Endothelial cell of umbilical vein (primary cell): ENCODE measurements around the gene DNAH11. TPM values are rescaled to one million over a fixed set of nuclear protein-coding genes. Genes with fewer than 3 reads are reported as not detected.

Source experiments
- BruUV-seq: library from RNA; stranded (reverse); fragments of 400-500 nt; replicated peaks from 2 replicates; lab custom pipeline; 2021; lab: Mats Ljungman, UMichigan
- CTCF ChIA-PET: fragments of 300-600, 350-600 bp; sonication (Branson Sonifier 250); formaldehyde crosslinking; loops from one replicate; lab custom pipeline; 2021; ENCODE audit warnings: antibody characterized with exemption, inconsistent platforms; lab: Charles Lee
- POLR2A ChIA-PET: fragments of 300-600, 350-600 bp; sonication (Branson Sonifier 250); formaldehyde crosslinking; loops from one replicate; lab custom pipeline; 2021; ENCODE audit warnings: antibody characterized with exemption, inconsistent platforms; lab: Charles Lee
- DNase-seq: peaks from one replicate; pipeline ENCODE4 v3.0.0-alpha.2; 2011; ENCODE audit warnings: low read depth, low spot score
- FAIRE-seq: peaks from 2 replicates; lab custom pipeline; 2011; peaks lifted over from hg19 to GRCh38; lab: Jason Lieb, UNC
- H2AFZ ChIP-seq: 2 replicates; pipeline ENCODE4 v1.6.0; 2012; ENCODE audit warnings: low read depth, low read length, control low read depth, inconsistent platforms
- H3K27ac ChIP-seq: 2 replicates; pipeline ENCODE4 v1.5.1; 2011; ENCODE audit warnings: low read depth, mild to moderate bottlenecking, control low read depth, low read length, moderate library complexity; ENCODE audit not compliant: insufficient read depth
- H3K27me3 ChIP-seq, 2 experiments: 2 replicates each; pipeline versions ENCODE4 v1.6.0 to v1.6.1; 2011; ENCODE audit warnings: low read length in 2 of 2, mixed read lengths in 1 of 2; ENCODE audit not compliant: control insufficient read depth in 2 of 2, insufficient read depth in 2 of 2
- H3K36me3 ChIP-seq, 2 experiments: 2 replicates in 1 of 2; 3 replicates in 1 of 2; pipeline ENCODE4 v1.5.1; 2011; ENCODE audit warnings: low read length in 2 of 2, mild to moderate bottlenecking in 1 of 2, moderate library complexity in 1 of 2; ENCODE audit not compliant: control insufficient read depth in 2 of 2, insufficient read depth in 2 of 2; ENCODE audit errors: extremely low read depth in 1 of 2
- H3K4me1 ChIP-seq: 3 replicates; pipeline ENCODE4 v1.5.1; 2011; ENCODE audit warnings: mild to moderate bottlenecking, low read length; ENCODE audit not compliant: control insufficient read depth, insufficient read depth; ENCODE audit errors: extremely low read depth
- H3K4me2 ChIP-seq: 2 replicates; pipeline ENCODE4 v1.6.1; 2011; ENCODE audit warnings: low read length, control low read depth, mixed read lengths; ENCODE audit not compliant: insufficient read depth
- H3K4me3 ChIP-seq, 3 experiments: fragments of 200-600 bp in 1 of 3; sonication (generic), shearing (Covaris generic) in 1 of 3; replicated peaks in 1 of 3; 2 replicates each; pipeline ENCODE4 v1.5.1; 2011 to 2016; ENCODE audit warnings: control low read depth in 3 of 3, low read length in 3 of 3, mild to moderate bottlenecking in 2 of 3, inconsistent platforms in 1 of 3, low read depth in 1 of 3, moderate library complexity in 1 of 3; ENCODE audit not compliant: insufficient read depth in 1 of 3
- H3K79me2 ChIP-seq: 2 replicates; pipeline ENCODE4 v1.6.0; 2012; ENCODE audit warnings: low read length, inconsistent platforms; ENCODE audit not compliant: control insufficient read depth, insufficient read depth
- H3K9ac ChIP-seq: replicated peaks from 2 replicates; pipeline ENCODE3; 2011; ENCODE audit warnings: low read length, control low read depth; ENCODE audit not compliant: insufficient read depth; ENCODE audit errors: extremely low read depth
- H3K9me1 ChIP-seq: replicated peaks from 3 replicates; pipeline ENCODE4 v1.6.0; 2011; ENCODE audit warnings: mild to moderate bottlenecking, low read length; ENCODE audit not compliant: control insufficient read depth, insufficient read depth; ENCODE audit errors: extremely low read depth
- H3K9me3 ChIP-seq: replicated peaks from 2 replicates; pipeline ENCODE4 v1.5.1; 2012; ENCODE audit warnings: low read length, inconsistent platforms; ENCODE audit not compliant: control insufficient read depth, insufficient read depth
- H4K20me1 ChIP-seq: replicated peaks from 2 replicates; pipeline ENCODE3; 2011; ENCODE audit warnings: mild to moderate bottlenecking, low read length; ENCODE audit not compliant: control insufficient read depth, insufficient read depth; ENCODE audit errors: extremely low read depth
- EZH2 ChIP-seq: IDR thresholded peaks from 2 replicates; pipeline ENCODE4 v1.6.1; 2012; ENCODE audit warnings: borderline replicate concordance, low read depth, mild to moderate bottlenecking, moderate library complexity, low read length, inconsistent platforms; ENCODE audit not compliant: severe bottlenecking
- FOS ChIP-seq: IDR thresholded peaks from 2 replicates; pipeline ENCODE4 v1.6.1; 2011; ENCODE audit warnings: mild to moderate bottlenecking, low read length, moderate library complexity, borderline replicate concordance; ENCODE audit not compliant: insufficient read depth
- GATA2 ChIP-seq: IDR thresholded peaks from 2 replicates; pipeline ENCODE4 v1.7.0; 2011; ENCODE audit warnings: low read depth, mild to moderate bottlenecking, moderate library complexity, mixed read lengths, low read length; ENCODE audit not compliant: insufficient read length, insufficient read depth
- JUN ChIP-seq: IDR thresholded peaks from 2 replicates; pipeline ENCODE4 v1.6.1; 2011; ENCODE audit warnings: borderline replicate concordance, low read depth; ENCODE audit not compliant: insufficient read length, insufficient read depth
- MYC ChIP-seq: IDR thresholded peaks from one replicate; pipeline ENCODE4 v1.6.1; 2011; ENCODE audit warnings: mild to moderate bottlenecking, low read depth, low read length
- POLR2A ChIP-seq: IDR thresholded peaks from 2 replicates; pipeline ENCODE4 v1.6.1; 2012; ENCODE audit warnings: low read depth, mild to moderate bottlenecking, control low read depth, low read length
- dilution Hi-C: fragments of 300-500 bp; cut with MboI; formaldehyde crosslinking; loops from one replicate; pipeline ENCODE4 v1.15.0; 2019; ENCODE audit warnings: low sequenced_read_pairs; ENCODE audit not compliant: extremely low pct_ligation_motif_present
- intact Hi-C: fragments of 100-400 bp; cut with micrococcal nuclease; formaldehyde crosslinking; loops from one replicate; pipeline ENCODE4 v1.10.0; 2022
- polyA plus RNA-seq, 4 experiments: library from polyadenylated mRNA; depleted of rRNA in 3 of 4; stranded (reverse) in 3 of 4; unstranded in 1 of 4; fragments of >200 nt; gene quantifications; 2 replicates each; pipeline versions ENCODE4 v1.2.1 to v1.2.3, GENCODE V29; 2011 to 2012; ENCODE audit warnings: missing spikeins in 1 of 4
- total RNA-seq: library from RNA; stranded (reverse); gene quantifications from 2 replicates; pipeline ENCODE4 v1.2.3, GENCODE V29; 2021
- TF ChIP-seq, protein P1 (sequence below), 2 donors: IDR thresholded peaks; 1 replicate in 1 of 2; 2 replicates in 1 of 2; pipeline ENCODE4 v1.5.1; 2011; ENCODE audit warnings: low read length in 2 of 2, mild to moderate bottlenecking in 2 of 2, moderate library complexity in 2 of 2, control low read depth in 1 of 2, inconsistent platforms in 1 of 2, low read depth in 1 of 2; ENCODE audit not compliant: insufficient read depth in 1 of 2; ENCODE audit errors: extremely low read depth in 1 of 2

DNAH11 gene
- total and polyA plus RNA-seq, 2 donors (not counting 3 experiments of a cell fraction or from before 2014, with no cell fraction given): 0.69 to 0.91 TPM

GRCh38 chr7:21608465-21608864 lies 65.6 kb downstream of the DNAH11 start:
- intact Hi-C loops (no loop called here), dilution Hi-C loops (no loop called here)
- BruUV-seq: no TSS peak
- Histone ChIP-seq H3K4me2 (no peak overlapping the region), H3K4me1 (no peaks in the 10 kb centered on the region), H2AFZ (no peak overlapping the region), H3K9ac (no peak overlapping the region), H3K36me3 (no peaks in the 10 kb centered on the region), H3K9me3 (no peaks in the 10 kb centered on the region), H3K79me2 (no peaks in the 10 kb centered on the region), H3K27me3 (peaks cover 3 to 10% of the 10 kb centered on the region in 2 experiments), H4K20me1 (no peaks in the 10 kb centered on the region), H3K27ac (no peak overlapping the region), H3K9me1 (no peaks in the 10 kb centered on the region), H3K4me3 (no peak overlapping the region)
- FAIRE-seq (no peak), DNase-seq (no peak)
- ChIA-PET CTCF (no interaction called here), POLR2A (no interaction called here)
- no peak for TF ChIP-seq MYC
- no peak for TF ChIP-seq EZH2
- no peak for TF ChIP-seq FOS
- TF ChIP-seq POLR2A: no peak
- TF ChIP-seq JUN: no peak
- no peak for TF ChIP-seq GATA2
- TF ChIP-seq, protein P1, sequence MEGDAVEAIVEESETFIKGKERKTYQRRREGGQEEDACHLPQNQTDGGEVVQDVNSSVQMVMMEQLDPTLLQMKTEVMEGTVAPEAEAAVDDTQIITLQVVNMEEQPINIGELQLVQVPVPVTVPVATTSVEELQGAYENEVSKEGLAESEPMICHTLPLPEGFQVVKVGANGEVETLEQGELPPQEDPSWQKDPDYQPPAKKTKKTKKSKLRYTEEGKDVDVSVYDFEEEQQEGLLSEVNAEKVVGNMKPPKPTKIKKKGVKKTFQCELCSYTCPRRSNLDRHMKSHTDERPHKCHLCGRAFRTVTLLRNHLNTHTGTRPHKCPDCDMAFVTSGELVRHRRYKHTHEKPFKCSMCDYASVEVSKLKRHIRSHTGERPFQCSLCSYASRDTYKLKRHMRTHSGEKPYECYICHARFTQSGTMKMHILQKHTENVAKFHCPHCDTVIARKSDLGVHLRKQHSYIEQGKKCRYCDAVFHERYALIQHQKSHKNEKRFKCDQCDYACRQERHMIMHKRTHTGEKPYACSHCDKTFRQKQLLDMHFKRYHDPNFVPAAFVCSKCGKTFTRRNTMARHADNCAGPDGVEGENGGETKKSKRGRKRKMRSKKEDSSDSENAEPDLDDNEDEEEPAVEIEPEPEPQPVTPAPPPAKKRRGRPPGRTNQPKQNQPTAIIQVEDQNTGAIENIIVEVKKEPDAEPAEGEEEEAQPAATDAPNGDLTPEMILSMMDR (IDR thresholded peaks at IDR 0.05; ENCODE audit: extremely low read depth in 1 of 2, insufficient read depth in 1 of 2, low read depth in 1 of 2, low read length in 2 of 2): no peak
